Mucosa of descending colon (tissue), 3 donors: ENCODE data around the gene KCNH8. TPM values are rescaled to one million over a fixed set of nuclear protein-coding genes. Genes with fewer than 3 reads are reported as not detected.
"Not testable (repeated sequence)": the region's sequence is repeated elsewhere in the genome, so short reads cannot be mapped to it uniquely, and the experiment has no call there.

Experiments
- ATAC-seq: fragments of 200-7000 bp; cut with Tn5 transposase; one replicate; pipeline ENCODE4 v1.9.1; 2020; ENCODE audit warnings: mild to moderate bottlenecking, moderate library complexity
- DNase-seq, 3 donors: peaks; one replicate each; pipeline ENCODE4 v3.0.0-alpha.2; 2020
- H3K36me3 ChIP-seq: fragments of 200-600 bp; one replicate; pipeline ENCODE4 v1.8.0; 2021; ENCODE audit warnings: low read depth, mild to moderate bottlenecking
- H3K4me1 ChIP-seq: fragments of 200-600 bp; one replicate; pipeline ENCODE4 v1.8.0; 2021; ENCODE audit warnings: low read depth, mild to moderate bottlenecking
- H3K4me3 ChIP-seq: fragments of 200-600 bp; one replicate; pipeline ENCODE4 v1.8.0; 2021; ENCODE audit warnings: mild to moderate bottlenecking
- H3K9me3 ChIP-seq: fragments of 200-600 bp; one replicate; pipeline ENCODE4 v1.8.0; 2021; ENCODE audit warnings: mild to moderate bottlenecking
- CTCF ChIP-seq: fragments of 200-600 bp; IDR thresholded peaks from one replicate; pipeline ENCODE4 v1.8.0; 2022; ENCODE audit warnings: antibody characterized with exemption, mild to moderate bottlenecking
- intact Hi-C, 2 donors: fragments of 100-400 bp; cut with DNase I in 1 of 2; cut with micrococcal nuclease in 1 of 2; formaldehyde crosslinking; loops; one replicate each; pipeline versions ENCODE4 v1.11.0 to v1.11.1; 2022; cut with DNase I, micrococcal nuclease
- total RNA-seq, 3 donors: library from RNA; stranded (reverse); fragmentation: NEBNext Ultra II Directional in 2 of 3; extraction: Animal tissue kit (Norgen Biotek cat#: 25700) in 2 of 3; gene quantifications; one replicate each; pipeline versions ENCODE4 v1.2.1 to v1.2.4, GENCODE V29; 2021 to 2023
- donor health status: DM: no; HTN: no; CAD: no; lungs with moderate emphysema.
- donor health status: DM: no; HTN: no; CAD: no.
- donor health status: DM: no; HTN: yes; CAD: no.

KCNH8 gene
- total RNA-seq, 3 donors from 2014 or later, result 1.0 to 1.3 (median 1.1) TPM

DNA sequence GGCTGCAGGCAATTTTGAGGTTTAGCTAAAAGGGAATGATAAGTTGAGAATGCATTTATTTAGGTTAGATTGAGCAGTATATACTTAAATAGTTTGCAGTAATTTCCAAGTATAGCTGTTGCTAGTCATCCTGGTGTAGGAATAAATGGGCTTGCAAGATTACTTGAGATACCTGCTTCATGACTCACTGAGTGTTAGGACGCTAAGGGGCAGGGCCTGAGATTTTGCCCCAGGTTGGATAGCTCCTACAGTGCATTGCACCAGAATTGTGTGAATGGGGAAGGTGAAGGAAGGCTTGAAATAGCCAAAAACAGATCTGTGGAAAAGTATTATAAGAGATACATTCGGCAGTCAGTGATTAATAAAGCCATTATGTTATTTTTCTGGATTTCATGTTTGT, 72.8 kb downstream of the KCNH8 start:
- TF ChIP-seq CTCF, result no peak
- intact Hi-C loops, result no loop called here
- ATAC-seq, result no peak
- Histone ChIP-seq H3K4me3 (no peak overlapping the region), H3K4me1 (no peaks in the 10 kb centered on the region), H3K36me3 (no peaks in the 10 kb centered on the region), H3K9me3 (no peaks in the 10 kb centered on the region)
- DNase-seq, result no peak

DNA sequence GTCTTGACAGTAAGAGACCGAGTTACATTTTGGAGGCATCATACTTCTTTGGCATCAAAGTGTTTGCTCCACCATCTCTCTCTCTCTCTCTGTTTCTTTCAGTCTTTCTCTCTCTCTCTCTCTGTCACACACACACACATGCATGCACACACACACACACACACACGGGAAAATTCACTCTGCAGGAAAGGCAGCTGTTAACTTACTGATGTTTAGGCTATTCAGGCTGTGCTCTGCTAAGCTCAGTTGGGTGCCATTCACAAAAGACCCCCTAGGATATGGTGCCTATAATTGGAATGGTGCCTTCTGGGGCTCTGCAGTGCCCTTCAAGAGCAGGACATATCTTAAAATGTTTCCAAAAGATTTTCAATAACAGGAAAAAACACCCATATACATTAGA, 78.2 kb downstream of the KCNH8 start:
- H3K9me3 ChIP-seq, result no peaks in the 10 kb centered on the region
- DNase-seq (no peak), ATAC-seq (no peak)
- intact Hi-C loops, result no loop called here
- no peak for TF ChIP-seq CTCF
- no peaks in the 10 kb centered on the region for H3K4me1 ChIP-seq
- no peak overlapping the region for H3K4me3 ChIP-seq
- H3K36me3 ChIP-seq, result no peaks in the 10 kb centered on the region

- Histone ChIP-seq H3K4me3 (no peak overlapping the region), H3K9me3 (no peaks in the 10 kb centered on the region), H3K36me3 (no peaks in the 10 kb centered on the region), H3K4me1 (no peaks in the 10 kb centered on the region)
- DNase-seq, result no peak
- intact Hi-C loops, result no loop called here
- TF ChIP-seq CTCF, result no peak
- ATAC-seq, result no peak
Observed at GRCh38 chr3:19228167-19228566, 79.9 kb downstream of the KCNH8 start.

GRCh38 chr3:19229086-19229485, 80.8 kb downstream of the KCNH8 start:
- intact Hi-C loops, result no loop called here
- no peak for TF ChIP-seq CTCF
- Histone ChIP-seq H3K4me1 (no peaks in the 10 kb centered on the region), H3K36me3 (no peaks in the 10 kb centered on the region), H3K9me3 (no peaks in the 10 kb centered on the region), H3K4me3 (no peak overlapping the region)
- ATAC-seq (no peak), DNase-seq (no peak)

DNA sequence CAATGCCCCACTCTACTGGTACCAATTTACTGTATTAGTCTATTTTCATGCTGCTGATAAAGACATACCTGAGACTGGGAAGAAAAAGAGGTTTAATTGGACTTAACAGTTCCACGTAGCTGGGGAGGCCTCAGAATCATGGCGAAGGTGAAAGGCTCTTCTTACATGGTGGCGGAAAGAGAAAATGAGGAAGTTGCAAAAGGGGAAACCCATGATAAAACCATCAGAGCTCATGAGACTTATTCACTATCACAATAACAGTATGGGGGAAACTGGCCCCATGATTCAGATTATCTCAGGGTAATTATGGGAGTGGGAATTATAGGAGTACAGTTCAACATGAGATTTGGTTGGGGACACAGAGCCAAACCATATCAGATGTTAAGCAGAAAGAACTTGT, 81.6 kb downstream of the KCNH8 start:
- intact Hi-C loops, DNase-seq, H3K4me3 ChIP-seq, ATAC-seq, H3K4me1 ChIP-seq, H3K9me3 ChIP-seq, H3K36me3 ChIP-seq: not testable (repeated sequence)

DNA sequence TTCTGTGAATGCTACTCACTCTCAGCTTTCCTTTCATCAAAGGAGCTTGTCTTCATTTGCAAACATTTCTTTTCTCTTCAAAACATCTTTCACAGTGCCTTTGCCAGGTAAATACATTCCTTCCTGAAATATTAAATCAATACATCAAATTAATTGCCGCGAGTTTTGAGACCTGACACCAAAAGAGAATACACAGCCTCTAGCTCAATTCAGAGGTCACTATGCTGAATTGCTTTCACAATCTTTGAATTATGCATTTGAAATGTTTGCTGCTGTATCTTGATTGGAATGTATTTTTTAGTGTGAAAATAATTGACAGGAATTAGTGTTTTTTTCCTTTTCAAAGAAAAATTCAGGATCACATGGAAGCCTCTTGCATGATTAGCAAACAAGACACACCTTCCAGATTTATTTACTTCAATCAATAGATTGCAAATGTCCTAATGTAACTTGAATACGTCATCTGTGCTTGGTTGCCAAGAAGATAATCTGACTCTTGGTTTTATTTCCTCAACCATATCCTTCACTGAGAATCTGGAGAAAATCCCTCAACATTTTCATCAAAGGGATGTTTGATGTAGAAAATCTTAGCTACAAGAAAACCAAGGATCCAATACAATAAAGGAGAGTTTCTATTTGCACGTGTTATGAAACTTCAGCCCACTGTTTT, 83.6 kb downstream of the KCNH8 start:
- Histone ChIP-seq H3K4me1 (no peaks in the 10 kb centered on the region), H3K9me3 (no peaks in the 10 kb centered on the region), H3K4me3 (no peak overlapping the region), H3K36me3 (no peaks in the 10 kb centered on the region)
- ATAC-seq (no peak), DNase-seq (no peak)
- TF ChIP-seq CTCF, result no peak
- intact Hi-C loops, result no loop called here
